A204.1 (cell line): ENCODE data around the gene C1QTNF1.
"Not testable (repeated sequence)": the region's sequence is repeated elsewhere in the genome, so short reads cannot be mapped to it uniquely, and the experiment has no call there.

Experiments used
- FAIRE-seq: peaks from 2 replicates; lab custom pipeline; 2012; peaks lifted over from hg19 to GRCh38; lab: Jason Lieb, UNC

The C1QTNF1 gene

GRCh38 chr17:79006794-79007503 lies 17.0 kb upstream of the C1QTNF1 start:
- FAIRE-seq: no peak

- FAIRE-seq: no peak
Measured at GRCh38 chr17:79007504-79008381, 16.2 kb upstream of the C1QTNF1 start.

- no peak for FAIRE-seq
Measured at GRCh38 chr17:79008666-79009387, 15.1 kb upstream of the C1QTNF1 start.

- no peak for FAIRE-seq
Measured at GRCh38 chr17:79009397-79010303, 14.3 kb upstream of the C1QTNF1 start, which contains the start of gene CANT1. Gene CANT1 (minus strand): TSS chr17:79009764. CDS start chr17:78997622, 12,142 bp downstream.

- FAIRE-seq: no peak
Measured at GRCh38 chr17:79010304-79010646, 13.7 kb upstream of the C1QTNF1 start.

GRCh38 chr17:79011451-79012147 lies 12.4 kb upstream of the C1QTNF1 start:
- no peak for FAIRE-seq

- FAIRE-seq: no peak
Measured at GRCh38 chr17:79012563-79013134, 11.3 kb upstream of the C1QTNF1 start.

GRCh38 chr17:79014158-79014758 lies 9.7 kb upstream of the C1QTNF1 start:
- no peak for FAIRE-seq

GRCh38 chr17:79017546-79018369 lies 6.2 kb upstream of the C1QTNF1 start:
- FAIRE-seq: no peak

- FAIRE-seq: no peak
Measured at GRCh38 chr17:79018370-79018695, 5.6 kb upstream of the C1QTNF1 start.

- no peak for FAIRE-seq
Measured at GRCh38 chr17:79019261-79019631, 4.7 kb upstream of the C1QTNF1 start.

- no peak for FAIRE-seq
Measured at GRCh38 chr17:79019632-79020584, 4.1 kb upstream of the C1QTNF1 start.

- no peak for FAIRE-seq
Measured at GRCh38 chr17:79020631-79021301, 3.2 kb upstream of the C1QTNF1 start.

- FAIRE-seq: not testable (repeated sequence)
Measured at GRCh38 chr17:79021929-79022328, 2.0 kb upstream of the C1QTNF1 start.

- no peak for FAIRE-seq
Measured at GRCh38 chr17:79022507-79022991, 1.4 kb upstream of the C1QTNF1 start.

- FAIRE-seq: no peak
Measured at GRCh38 chr17:79023180-79023705, 726 bp upstream of the C1QTNF1 start.
